K562 (cell line): Measurements from ENCODE around the gene NAA38. TPM values are rescaled to one million over a fixed set of nuclear protein-coding genes. Genes with fewer than 3 reads are reported as not detected.
A peak's percentile ranks its signal among the peaks of the same experiment; 100 is the strongest.

Source experiments
- BCOR ChIP-seq: fragments of 450-650 bp; IDR thresholded peaks from 2 replicates; pipeline ENCODE4 v1.6.1; 2016
- BHLHE40 ChIP-seq: IDR thresholded peaks from 2 replicates; pipeline ENCODE4 v1.6.1; 2011; ENCODE audit warnings: low read length, improper control_type of control experiment
- BRF1 ChIP-seq: IDR thresholded peaks from 3 replicates; pipeline ENCODE4 v1.6.1; 2011; ENCODE audit warnings: borderline replicate concordance, mild to moderate bottlenecking; ENCODE audit not compliant: insufficient read length; ENCODE audit errors: extremely low read depth
- CREB3L1 ChIP-seq: fragments of 450-650 bp; IDR thresholded peaks from 2 replicates; pipeline ENCODE4 v1.6.1; 2014; ENCODE audit warnings: low read depth, mild to moderate bottlenecking, moderate library complexity, borderline replicate concordance
- EP300 ChIP-seq: IDR thresholded peaks from 2 replicates; pipeline ENCODE4 v1.6.1; 2012; ENCODE audit warnings: low read length, improper control_type of control experiment
- GABPA ChIP-seq: fragments of 200-800 bp; sonication (Bioruptor generic); conservative IDR thresholded peaks from 2 replicates; pipeline ENCODE4 v1.6.1; 2016; ENCODE audit warnings: low read depth, missing genetic modification characterization, missing compliant biosample characterization
- ID3 ChIP-seq, 2 experiments: fragments of 250-450 bp in 1 of 2; fragments of 450-650 bp in 1 of 2; sonication (Bioruptor Pico) in 1 of 2; IDR thresholded peaks; 2 replicates each; pipeline versions ENCODE4 v1.6.1 to v1.8.0; 2016 to 2021; ENCODE audit warnings: mild to moderate bottlenecking in 2 of 2, moderate library complexity in 2 of 2, missing compliant biosample characterization in 1 of 2, missing genetic modification characterization in 1 of 2
- NFIC ChIP-seq: fragments of 450-650 bp; IDR thresholded peaks from 2 replicates; pipeline ENCODE4 v1.6.1; 2017; ENCODE audit warnings: mild to moderate bottlenecking, inconsistent platforms
- NR1H2 ChIP-seq: sonication (generic); formaldehyde crosslinking; IDR thresholded peaks from 2 replicates; pipeline ENCODE4 v1.4.0; 2020; ENCODE audit warnings: mild to moderate bottlenecking, missing genetic modification reagents
- NR3C1 ChIP-seq: sonication (generic); formaldehyde crosslinking; IDR thresholded peaks from 2 replicates; pipeline ENCODE4 v1.8.1; 2022; ENCODE audit warnings: missing genetic modification reagents
- OTX1 ChIP-seq: fragments of 450-650 bp; formaldehyde crosslinking; IDR thresholded peaks from 2 replicates; pipeline ENCODE4 v1.4.0; 2022; ENCODE audit warnings: mild to moderate bottlenecking
- PCBP2 ChIP-seq: fragments of 200-400 bp; formaldehyde crosslinking; IDR thresholded peaks from 2 replicates; pipeline ENCODE4 v1.6.1; 2018; ENCODE audit warnings: low read length, low read depth, mild to moderate bottlenecking, moderate library complexity; ENCODE audit not compliant: poor library complexity, severe bottlenecking
- PHF8 ChIP-seq: fragments of 200-600 bp; sonication (generic); IDR thresholded peaks from 2 replicates; pipeline ENCODE4 v1.6.1; 2012; ENCODE audit warnings: mixed run types, mild to moderate bottlenecking, inconsistent platforms, low read length, moderate library complexity, borderline replicate concordance
- ZBTB49 ChIP-seq: sonication (generic); formaldehyde crosslinking; IDR thresholded peaks from 2 replicates; pipeline ENCODE4 v1.8.0; 2022; ENCODE audit warnings: missing genetic modification reagents, mild to moderate bottlenecking, borderline replicate concordance
- ZHX1 ChIP-seq: fragments of 150-350 bp; conservative IDR thresholded peaks from 2 replicates; pipeline ENCODE4 v1.6.1; 2014; ENCODE audit warnings: low read length
- ZNF212 ChIP-seq: fragments of 450-650 bp; formaldehyde crosslinking; IDR thresholded peaks from 2 replicates; pipeline ENCODE4 v1.4.0; 2020; ENCODE audit warnings: mild to moderate bottlenecking
- ZNF740 ChIP-seq, 3 experiments: fragments of 200-800 bp in 1 of 3; sonication (Bioruptor generic) in 1 of 3; sonication (generic) in 1 of 3; formaldehyde crosslinking in 1 of 3; IDR thresholded peaks; 2 replicates each; pipeline versions ENCODE4 v1.6.1 to v1.8.0; 2016 to 2022; ENCODE audit warnings: mild to moderate bottlenecking in 2 of 3, missing compliant biosample characterization in 2 of 3, missing genetic modification characterization in 2 of 3, missing genetic modification reagents in 1 of 3
- polyA plus RNA-seq, 8 experiments: library from polyadenylated mRNA; depleted of rRNA in 4 of 8; stranded (reverse) in 5 of 8; unstranded in 3 of 8; fragments of >200 nt; fragmentation: Nextera tagmentation in 2 of 8; fragmentation: Illumina TruSeq in 1 of 8; extraction: Ambion mirVana in 2 of 8; extraction: Trizol in 1 of 8; gene quantifications; 2 replicates each; pipeline versions ENCODE4 v1.2.1 to v1.2.3, GENCODE V29; 2011 to 2014; ENCODE audit warnings: inconsistent platforms in 1 of 8, missing spikeins in 1 of 8
- total RNA-seq, 7 experiments: library from RNA; depleted of rRNA in 6 of 7; stranded (reverse); fragments of >200 nt in 6 of 7; fragmentation: Illumina TruSeq in 2 of 7; extraction: Trizol in 2 of 7; gene quantifications; 2 replicates each; pipeline versions ENCODE4 v1.2.1 to v1.2.3, GENCODE V29; 2011 to 2021; ENCODE audit warnings: low replicate concordance in 1 of 7

NAA38 gene
- total and polyA plus RNA-seq, 9 of the 15 experiments (the other 6 are each of a cell fraction or from before 2014, with no cell fraction given): 16.4 to 99.8 (median 57.3) TPM

GRCh38 chr17:7838090-7839075 lies 19.0 kb downstream of the NAA38 start (continued):
- no peak for TF ChIP-seq PHF8
- peak; percentile 74; the same call in 1 of the 2 replicates for TF ChIP-seq OTX1
- no peak for TF ChIP-seq BRF1
- TF ChIP-seq GABPA (tag): peak; percentile 4; the same call in 1 of the 2 replicates
- no peak for TF ChIP-seq ZBTB49 (CRISPR knock-in tag)
- TF ChIP-seq EP300: peak; percentile 82
- TF ChIP-seq NFIC: peak; percentile 27; the same call in 1 of the 2 replicates
- TF ChIP-seq BHLHE40: no peak
- peak; percentile 85 for TF ChIP-seq ZNF740 (CRISPR knock-in tag; IDR thresholded peaks at IDR 0.05)
- peak in 1 of 2 experiments; percentile 88; a peak in 2 of 4 replicates for TF ChIP-seq ZNF740 (tag; IDR thresholded peaks at IDR 0.05)
- no peak for TF ChIP-seq ID3 (CRISPR knock-in tag; IDR thresholded peaks at IDR 0.05)
- no peak for TF ChIP-seq ID3 (tag; IDR thresholded peaks at IDR 0.05)
- no peak for TF ChIP-seq ZHX1
- no peak for TF ChIP-seq ZNF212
- TF ChIP-seq NR3C1 (CRISPR knock-in tag): no peak
- no peak for TF ChIP-seq NR1H2
- TF ChIP-seq CREB3L1: 0 out of 2 replicates have a peak, but pooled peaks have one; percentile 22
- TF ChIP-seq BCOR: no peak
- TF ChIP-seq PCBP2: no peak
